HEK293 (cell line): ENCODE results near the gene CLCA1.

ENCODE experiments used
- CTCF ChIA-PET: fragments of 350-600 bp; formaldehyde crosslinking; extraction: SDS; loops from one replicate; lab custom pipeline; 2021; ENCODE audit warnings: antibody characterized with exemption; lab: Yijun Ruan, JAX
- POLR2A ChIA-PET: fragments of 300-600 bp; formaldehyde crosslinking; extraction: SDS; loops from one replicate; lab custom pipeline; 2020; ENCODE audit warnings: antibody characterized with exemption, inconsistent platforms; lab: Yijun Ruan, JAX
- H3K27ac ChIP-seq: fragments of 200-500 bp; sonication (Bioruptor generic); 2 replicates; pipeline ENCODE4 v1.5.1; 2014; ENCODE audit warnings: low read depth, low read length, control low read depth, inconsistent platforms; ENCODE audit errors: extremely low read depth
- H3K36me3 ChIP-seq, 2 experiments: fragments of 200-500 bp in 1 of 2; sonication (Bioruptor generic) in 1 of 2; 1 replicate in 1 of 2; 2 replicates in 1 of 2; pipeline ENCODE4 v1.5.1; 2014 to 2017; ENCODE audit warnings: inconsistent platforms in 2 of 2, low read length in 2 of 2; ENCODE audit not compliant: control insufficient read depth in 2 of 2, insufficient read depth in 1 of 2
- H3K4me1 ChIP-seq: fragments of 200-500 bp; sonication (Bioruptor generic); 2 replicates; pipeline ENCODE4 v1.5.1; 2014; ENCODE audit warnings: mild to moderate bottlenecking, low read length, inconsistent platforms; ENCODE audit not compliant: control insufficient read depth, insufficient read depth
- H3K4me3 ChIP-seq: 2 replicates; pipeline ENCODE4 v1.5.1; 2011; ENCODE audit warnings: low read depth, mild to moderate bottlenecking, control low read depth, low read length, moderate library complexity
- H3K9me3 ChIP-seq: fragments of 200-500 bp; sonication (Bioruptor generic); 2 replicates; pipeline ENCODE4 v1.5.1; 2014; ENCODE audit warnings: low read depth, low read length, inconsistent platforms; ENCODE audit not compliant: control insufficient read depth, insufficient read depth
- HOXC10 ChIP-seq: sonication (generic); formaldehyde crosslinking; IDR thresholded peaks from 2 replicates; pipeline ENCODE4 v1.8.1; 2023; ENCODE audit warnings: mild to moderate bottlenecking, missing genetic modification reagents
- KLF8 ChIP-seq: fragments of 450-650 bp; formaldehyde crosslinking; IDR thresholded peaks from 2 replicates; pipeline ENCODE4 v1.5.1; 2016; ENCODE audit warnings: missing biosample characterization, missing genetic modification characterization
- MYNN ChIP-seq: fragments of 450-650 bp; formaldehyde crosslinking; IDR thresholded peaks from 2 replicates; pipeline ENCODE4 v1.5.1; 2016; ENCODE audit warnings: missing biosample characterization, missing genetic modification characterization, borderline replicate concordance
- ZBTB7A ChIP-seq: fragments of 450-650 bp; formaldehyde crosslinking; IDR thresholded peaks from 2 replicates; pipeline ENCODE4 v1.5.1; 2016; ENCODE audit warnings: low read depth, missing biosample characterization, missing genetic modification characterization
- ZFP37 ChIP-seq: fragments of 450-650 bp; formaldehyde crosslinking; IDR thresholded peaks from 2 replicates; pipeline ENCODE4 v1.5.1; 2016; ENCODE audit warnings: missing biosample characterization, missing genetic modification characterization
- ZFP69B ChIP-seq: fragments of 450-650 bp; formaldehyde crosslinking; IDR thresholded peaks from 2 replicates; pipeline ENCODE4 v1.5.1; 2016; ENCODE audit warnings: missing biosample characterization, missing genetic modification characterization
- ZNF10 ChIP-seq: fragments of 450-650 bp; formaldehyde crosslinking; IDR thresholded peaks from 2 replicates; pipeline ENCODE4 v1.5.1; 2017; ENCODE audit warnings: missing biosample characterization, missing genetic modification characterization
- ZNF549 ChIP-seq: fragments of 450-650 bp; IDR thresholded peaks from 2 replicates; pipeline ENCODE4 v1.5.1; 2018; ENCODE audit warnings: missing biosample characterization, missing genetic modification characterization, mild to moderate bottlenecking, inconsistent platforms, moderate library complexity
- ZNF610 ChIP-seq: fragments of 450-650 bp; formaldehyde crosslinking; IDR thresholded peaks from 2 replicates; pipeline ENCODE4 v1.5.1; 2016; ENCODE audit warnings: missing biosample characterization, missing genetic modification characterization, borderline replicate concordance
- ZSCAN16 ChIP-seq: fragments of 450-650 bp; formaldehyde crosslinking; IDR thresholded peaks from 2 replicates; pipeline ENCODE4 v1.5.1; 2016; ENCODE audit warnings: missing biosample characterization, missing genetic modification characterization
- TF ChIP-seq, protein P1 (sequence below): fragments of 450-650 bp; formaldehyde crosslinking; IDR thresholded peaks from 2 replicates; pipeline ENCODE4 v1.5.1; 2016; ENCODE audit warnings: missing biosample characterization, missing genetic modification characterization
- TF ChIP-seq, protein P2 (sequence below): fragments of 450-650 bp; formaldehyde crosslinking; IDR thresholded peaks from 2 replicates; pipeline ENCODE4 v1.5.1; 2016; ENCODE audit warnings: missing biosample characterization, missing genetic modification characterization
- TF ChIP-seq, protein P3 (sequence below): sonication (generic); formaldehyde crosslinking; IDR thresholded peaks from 2 replicates; pipeline ENCODE4 v1.8.1; 2022; ENCODE audit warnings: mild to moderate bottlenecking, moderate library complexity, missing genetic modification reagents
- TF ChIP-seq, protein P4 (sequence below): fragments of 450-650 bp; formaldehyde crosslinking; IDR thresholded peaks from 2 replicates; pipeline ENCODE4 v1.5.1; 2016; ENCODE audit warnings: missing biosample characterization, missing genetic modification characterization, borderline replicate concordance
- TF ChIP-seq, protein P5 (sequence below): fragments of 450-650 bp; formaldehyde crosslinking; IDR thresholded peaks from 2 replicates; pipeline ENCODE4 v1.5.1; 2017; ENCODE audit warnings: missing biosample characterization, missing genetic modification characterization

CLCA1 gene

DNA sequence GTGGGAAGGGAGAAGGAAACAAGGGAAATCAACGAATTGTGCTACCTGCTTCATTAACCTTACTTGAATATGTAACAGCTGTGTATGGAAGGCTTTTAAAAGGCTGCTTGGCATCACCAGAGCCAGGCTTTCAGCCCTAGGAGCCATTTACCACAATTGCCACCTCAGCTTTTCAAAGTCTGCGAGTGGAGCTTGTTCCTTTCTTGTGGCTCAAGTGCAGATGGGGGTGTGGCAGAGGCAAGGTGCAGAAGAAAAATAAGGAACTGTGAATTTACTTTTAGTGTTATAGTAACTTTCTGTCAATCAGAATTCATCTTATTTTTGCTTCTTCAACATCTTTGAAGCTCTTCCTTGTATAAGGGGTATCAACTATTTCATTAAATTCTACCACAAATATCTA, 27.1 kb upstream of the CLCA1 start:
- no peaks in the 10 kb centered on the region for H3K9me3 ChIP-seq
- no peak overlapping the region for H3K27ac ChIP-seq
- no peak overlapping the region for H3K4me3 ChIP-seq
- TF ChIP-seq ZSCAN16 (tag by site-specific recombination) = no peak
- TF ChIP-seq, all 188 proteins: peak for 0
- ChIA-PET POLR2A (no interaction called here), CTCF (interaction anchor here (0.7 kb wide), 1 partner anchor 56 kb away, joined by 6 read pairs; no protein-coding TSS in a partner anchor)
- Histone ChIP-seq H3K36me3 (no peaks in the 10 kb centered on the region), H3K4me1 (no peaks in the 10 kb centered on the region)

DNA sequence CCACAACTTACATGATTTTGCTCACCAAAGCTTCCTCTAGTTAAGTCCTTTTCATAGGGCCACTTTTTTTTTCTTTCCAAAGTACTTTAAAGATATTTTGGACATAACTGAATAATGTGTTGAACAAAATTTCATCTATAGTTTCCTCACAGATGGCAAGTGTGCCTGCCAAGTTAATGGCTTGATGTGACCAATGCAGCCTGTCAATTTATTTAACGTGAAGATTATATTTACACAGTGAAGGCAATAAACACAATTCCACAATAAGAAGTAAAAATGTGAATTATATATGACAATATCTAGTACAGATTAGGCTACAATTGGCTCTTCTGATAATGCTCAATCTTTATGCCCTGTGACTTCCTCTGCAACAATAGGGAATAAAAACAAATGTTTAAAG, 26.7 kb upstream of the CLCA1 start:
- Histone ChIP-seq H3K9me3 (no peaks in the 10 kb centered on the region), H3K4me3 (no peak overlapping the region), H3K36me3 (no peaks in the 10 kb centered on the region), H3K27ac (no peak overlapping the region), H3K4me1 (no peaks in the 10 kb centered on the region)
- POLR2A ChIA-PET = no interaction called here
- no peak for TF ChIP-seq HOXC10 (CRISPR knock-in tag)
- TF ChIP-seq, protein P1, sequence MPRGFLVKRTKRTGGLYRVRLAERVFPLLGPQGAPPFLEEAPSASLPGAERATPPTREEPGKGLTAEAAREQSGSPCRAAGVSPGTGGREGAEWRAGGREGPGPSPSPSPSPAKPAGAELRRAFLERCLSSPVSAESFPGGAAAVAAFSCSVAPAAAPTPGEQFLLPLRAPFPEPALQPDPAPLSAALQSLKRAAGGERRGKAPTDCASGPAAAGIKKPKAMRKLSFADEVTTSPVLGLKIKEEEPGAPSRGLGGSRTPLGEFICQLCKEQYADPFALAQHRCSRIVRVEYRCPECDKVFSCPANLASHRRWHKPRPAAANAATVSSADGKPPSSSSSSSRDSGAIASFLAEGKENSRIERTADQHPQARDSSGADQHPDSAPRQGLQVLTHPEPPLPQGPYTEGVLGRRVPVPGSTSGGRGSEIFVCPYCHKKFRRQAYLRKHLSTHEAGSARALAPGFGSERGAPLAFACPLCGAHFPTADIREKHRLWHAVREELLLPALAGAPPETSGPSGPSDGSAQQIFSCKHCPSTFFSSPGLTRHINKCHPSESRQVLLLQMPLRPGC = no peak
- CTCF ChIA-PET = interaction anchor here (0.7 kb wide), 1 partner anchor 57 kb away, joined by 6 read pairs; no protein-coding TSS in a partner anchor

DNA sequence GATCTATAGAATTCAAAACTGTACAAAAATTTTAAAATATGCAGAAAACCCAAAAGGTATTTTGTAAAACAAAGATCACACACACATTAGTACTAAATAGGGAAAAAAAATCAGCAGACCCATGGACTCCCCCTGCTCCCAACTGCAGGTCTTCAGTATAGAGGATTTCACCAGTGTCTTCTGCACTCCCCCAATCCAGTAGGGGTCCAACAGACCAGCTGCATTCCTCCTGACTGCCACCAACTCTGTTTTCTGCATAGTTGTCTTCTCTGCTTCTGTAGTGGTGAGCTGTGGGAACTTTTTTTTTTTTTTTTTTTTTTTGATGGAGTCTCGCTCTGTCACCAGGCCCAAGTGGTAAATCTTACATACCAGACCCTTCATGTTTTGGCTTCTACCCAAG, 22.8 kb upstream of the CLCA1 start:
- ChIA-PET CTCF (interaction anchor here (0.8 kb wide), 1 partner anchor 28 kb away, joined by 3 read pairs; no protein-coding TSS in a partner anchor), POLR2A (no interaction called here)
- H3K36me3 ChIP-seq = no peaks in the 10 kb centered on the region
- TF ChIP-seq ZBTB7A (tag by site-specific recombination) (no peak), ZFP69B (tag by site-specific recombination) (no peak), MYNN (tag by site-specific recombination) (no peak), KLF8 (no peak), ZNF10 (tag by site-specific recombination) (no peak), ZNF549 (tag by site-specific recombination) (no peak), ZNF610 (tag by site-specific recombination) (no peak), ZFP37 (tag by site-specific recombination) (no peak)
- TF ChIP-seq, protein P2, sequence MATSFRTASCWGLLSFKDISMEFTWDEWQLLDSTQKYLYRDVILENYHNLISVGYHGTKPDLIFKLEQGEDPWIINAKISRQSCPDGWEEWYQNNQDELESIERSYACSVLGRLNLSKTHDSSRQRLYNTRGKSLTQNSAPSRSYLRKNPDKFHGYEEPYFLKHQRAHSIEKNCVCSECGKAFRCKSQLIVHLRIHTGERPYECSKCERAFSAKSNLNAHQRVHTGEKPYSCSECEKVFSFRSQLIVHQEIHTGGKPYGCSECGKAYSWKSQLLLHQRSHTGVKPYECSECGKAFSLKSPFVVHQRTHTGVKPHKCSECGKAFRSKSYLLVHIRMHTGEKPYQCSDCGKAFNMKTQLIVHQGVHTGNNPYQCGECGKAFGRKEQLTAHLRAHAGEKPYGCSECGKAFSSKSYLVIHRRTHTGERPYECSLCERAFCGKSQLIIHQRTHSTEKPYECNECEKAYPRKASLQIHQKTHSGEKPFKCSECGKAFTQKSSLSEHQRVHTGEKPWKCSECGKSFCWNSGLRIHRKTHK (tag by site-specific recombination) = no peak
- TF ChIP-seq, protein P3, sequence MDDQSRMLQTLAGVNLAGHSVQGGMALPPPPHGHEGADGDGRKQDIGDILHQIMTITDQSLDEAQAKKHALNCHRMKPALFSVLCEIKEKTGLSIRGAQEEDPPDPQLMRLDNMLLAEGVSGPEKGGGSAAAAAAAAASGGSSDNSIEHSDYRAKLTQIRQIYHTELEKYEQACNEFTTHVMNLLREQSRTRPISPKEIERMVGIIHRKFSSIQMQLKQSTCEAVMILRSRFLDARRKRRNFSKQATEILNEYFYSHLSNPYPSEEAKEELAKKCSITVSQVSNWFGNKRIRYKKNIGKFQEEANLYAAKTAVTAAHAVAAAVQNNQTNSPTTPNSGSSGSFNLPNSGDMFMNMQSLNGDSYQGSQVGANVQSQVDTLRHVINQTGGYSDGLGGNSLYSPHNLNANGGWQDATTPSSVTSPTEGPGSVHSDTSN (CRISPR knock-in tag) = no peak
- TF ChIP-seq, protein P4, sequence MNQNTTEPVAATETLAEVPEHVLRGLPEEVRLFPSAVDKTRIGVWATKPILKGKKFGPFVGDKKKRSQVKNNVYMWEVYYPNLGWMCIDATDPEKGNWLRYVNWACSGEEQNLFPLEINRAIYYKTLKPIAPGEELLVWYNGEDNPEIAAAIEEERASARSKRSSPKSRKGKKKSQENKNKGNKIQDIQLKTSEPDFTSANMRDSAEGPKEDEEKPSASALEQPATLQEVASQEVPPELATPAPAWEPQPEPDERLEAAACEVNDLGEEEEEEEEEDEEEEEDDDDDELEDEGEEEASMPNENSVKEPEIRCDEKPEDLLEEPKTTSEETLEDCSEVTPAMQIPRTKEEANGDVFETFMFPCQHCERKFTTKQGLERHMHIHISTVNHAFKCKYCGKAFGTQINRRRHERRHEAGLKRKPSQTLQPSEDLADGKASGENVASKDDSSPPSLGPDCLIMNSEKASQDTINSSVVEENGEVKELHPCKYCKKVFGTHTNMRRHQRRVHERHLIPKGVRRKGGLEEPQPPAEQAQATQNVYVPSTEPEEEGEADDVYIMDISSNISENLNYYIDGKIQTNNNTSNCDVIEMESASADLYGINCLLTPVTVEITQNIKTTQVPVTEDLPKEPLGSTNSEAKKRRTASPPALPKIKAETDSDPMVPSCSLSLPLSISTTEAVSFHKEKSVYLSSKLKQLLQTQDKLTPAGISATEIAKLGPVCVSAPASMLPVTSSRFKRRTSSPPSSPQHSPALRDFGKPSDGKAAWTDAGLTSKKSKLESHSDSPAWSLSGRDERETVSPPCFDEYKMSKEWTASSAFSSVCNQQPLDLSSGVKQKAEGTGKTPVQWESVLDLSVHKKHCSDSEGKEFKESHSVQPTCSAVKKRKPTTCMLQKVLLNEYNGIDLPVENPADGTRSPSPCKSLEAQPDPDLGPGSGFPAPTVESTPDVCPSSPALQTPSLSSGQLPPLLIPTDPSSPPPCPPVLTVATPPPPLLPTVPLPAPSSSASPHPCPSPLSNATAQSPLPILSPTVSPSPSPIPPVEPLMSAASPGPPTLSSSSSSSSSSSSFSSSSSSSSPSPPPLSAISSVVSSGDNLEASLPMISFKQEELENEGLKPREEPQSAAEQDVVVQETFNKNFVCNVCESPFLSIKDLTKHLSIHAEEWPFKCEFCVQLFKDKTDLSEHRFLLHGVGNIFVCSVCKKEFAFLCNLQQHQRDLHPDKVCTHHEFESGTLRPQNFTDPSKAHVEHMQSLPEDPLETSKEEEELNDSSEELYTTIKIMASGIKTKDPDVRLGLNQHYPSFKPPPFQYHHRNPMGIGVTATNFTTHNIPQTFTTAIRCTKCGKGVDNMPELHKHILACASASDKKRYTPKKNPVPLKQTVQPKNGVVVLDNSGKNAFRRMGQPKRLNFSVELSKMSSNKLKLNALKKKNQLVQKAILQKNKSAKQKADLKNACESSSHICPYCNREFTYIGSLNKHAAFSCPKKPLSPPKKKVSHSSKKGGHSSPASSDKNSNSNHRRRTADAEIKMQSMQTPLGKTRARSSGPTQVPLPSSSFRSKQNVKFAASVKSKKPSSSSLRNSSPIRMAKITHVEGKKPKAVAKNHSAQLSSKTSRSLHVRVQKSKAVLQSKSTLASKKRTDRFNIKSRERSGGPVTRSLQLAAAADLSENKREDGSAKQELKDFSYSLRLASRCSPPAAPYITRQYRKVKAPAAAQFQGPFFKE (tag by site-specific recombination) = no peak
- TF ChIP-seq, protein P5, sequence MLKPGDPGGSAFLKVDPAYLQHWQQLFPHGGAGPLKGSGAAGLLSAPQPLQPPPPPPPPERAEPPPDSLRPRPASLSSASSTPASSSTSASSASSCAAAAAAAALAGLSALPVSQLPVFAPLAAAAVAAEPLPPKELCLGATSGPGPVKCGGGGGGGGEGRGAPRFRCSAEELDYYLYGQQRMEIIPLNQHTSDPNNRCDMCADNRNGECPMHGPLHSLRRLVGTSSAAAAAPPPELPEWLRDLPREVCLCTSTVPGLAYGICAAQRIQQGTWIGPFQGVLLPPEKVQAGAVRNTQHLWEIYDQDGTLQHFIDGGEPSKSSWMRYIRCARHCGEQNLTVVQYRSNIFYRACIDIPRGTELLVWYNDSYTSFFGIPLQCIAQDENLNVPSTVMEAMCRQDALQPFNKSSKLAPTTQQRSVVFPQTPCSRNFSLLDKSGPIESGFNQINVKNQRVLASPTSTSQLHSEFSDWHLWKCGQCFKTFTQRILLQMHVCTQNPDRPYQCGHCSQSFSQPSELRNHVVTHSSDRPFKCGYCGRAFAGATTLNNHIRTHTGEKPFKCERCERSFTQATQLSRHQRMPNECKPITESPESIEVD = no peak
- H3K4me3 ChIP-seq = no peak overlapping the region
- no peaks in the 10 kb centered on the region for H3K4me1 ChIP-seq
- no peak overlapping the region for H3K27ac ChIP-seq
- H3K9me3 ChIP-seq = no peaks in the 10 kb centered on the region
